Suprapubic skin (tissue), 3 donors: ENCODE data around the gene CABP4.
"Not testable (repeated sequence)": the region's sequence is repeated elsewhere in the genome, so short reads cannot be mapped to it uniquely, and the experiment has no call there.

Experiments used
- POLR2A ChIP-seq, 2 donors: fragments of 450-650 bp; IDR thresholded peaks; one replicate each; pipeline ENCODE4 v1.6.1; 2017; ENCODE audit warnings: antibody characterized with exemption in 2 of 2, mild to moderate bottlenecking in 2 of 2, moderate library complexity in 2 of 2
- TF ChIP-seq, protein P1 (sequence below), 2 donors: fragments of 200-600 bp in 1 of 2; fragments of 450-650 bp in 1 of 2; sonication (generic) in 1 of 2; IDR thresholded peaks; one replicate each; pipeline ENCODE4 v1.5.1; 2016 to 2019; ENCODE audit warnings: antibody characterized with exemption in 2 of 2, mild to moderate bottlenecking in 1 of 2, moderate library complexity in 1 of 2

DNA sequence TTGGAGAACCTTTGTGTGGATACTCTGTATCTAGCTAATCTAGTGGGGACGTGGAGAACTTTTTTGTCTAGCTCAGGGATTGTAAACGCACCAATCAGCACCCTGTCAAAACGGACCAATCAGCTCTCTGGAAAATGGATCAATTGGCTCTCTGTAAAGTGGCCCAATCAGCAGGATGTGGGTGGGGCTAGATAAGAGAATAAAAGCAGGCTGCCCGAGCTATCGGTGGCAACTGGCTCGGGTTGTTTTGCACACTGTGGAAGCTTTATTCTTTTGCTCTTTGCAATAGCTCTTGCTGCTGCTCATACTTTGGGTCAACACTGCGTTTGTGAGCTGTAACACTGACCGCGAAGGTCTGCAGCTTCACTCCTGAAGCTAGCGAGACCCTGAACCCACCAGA lies 21.5 kb downstream of the CABP4 start:
- TF ChIP-seq POLR2A (IDR thresholded peaks at IDR 0.05) = not testable (repeated sequence)
- TF ChIP-seq, protein P1, sequence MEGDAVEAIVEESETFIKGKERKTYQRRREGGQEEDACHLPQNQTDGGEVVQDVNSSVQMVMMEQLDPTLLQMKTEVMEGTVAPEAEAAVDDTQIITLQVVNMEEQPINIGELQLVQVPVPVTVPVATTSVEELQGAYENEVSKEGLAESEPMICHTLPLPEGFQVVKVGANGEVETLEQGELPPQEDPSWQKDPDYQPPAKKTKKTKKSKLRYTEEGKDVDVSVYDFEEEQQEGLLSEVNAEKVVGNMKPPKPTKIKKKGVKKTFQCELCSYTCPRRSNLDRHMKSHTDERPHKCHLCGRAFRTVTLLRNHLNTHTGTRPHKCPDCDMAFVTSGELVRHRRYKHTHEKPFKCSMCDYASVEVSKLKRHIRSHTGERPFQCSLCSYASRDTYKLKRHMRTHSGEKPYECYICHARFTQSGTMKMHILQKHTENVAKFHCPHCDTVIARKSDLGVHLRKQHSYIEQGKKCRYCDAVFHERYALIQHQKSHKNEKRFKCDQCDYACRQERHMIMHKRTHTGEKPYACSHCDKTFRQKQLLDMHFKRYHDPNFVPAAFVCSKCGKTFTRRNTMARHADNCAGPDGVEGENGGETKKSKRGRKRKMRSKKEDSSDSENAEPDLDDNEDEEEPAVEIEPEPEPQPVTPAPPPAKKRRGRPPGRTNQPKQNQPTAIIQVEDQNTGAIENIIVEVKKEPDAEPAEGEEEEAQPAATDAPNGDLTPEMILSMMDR (IDR thresholded peaks at IDR 0.05) = not testable (repeated sequence)
